GM23338 (cell line): ENCODE measurements around the gene VRK3. TPM values are rescaled to one million over a fixed set of nuclear protein-coding genes. Genes with fewer than 3 reads are reported as not detected.

Experiments
- ATAC-seq: fragments of 200-7000 bp; cut with Tn5 transposase; 3 replicates; pipeline ENCODE4 v1.9.1; 2020
- DNase-seq: peaks from one replicate; pipeline ENCODE4 v3.0.0-alpha.2; 2015; ENCODE audit warnings: low spot score
- H2AFZ ChIP-seq: fragments of 200-600 bp; sonication (generic); 2 replicates; pipeline ENCODE4 v1.8.0; 2016; ENCODE audit warnings: antibody characterized with exemption, mild to moderate bottlenecking, moderate library complexity
- H3F3A ChIP-seq: fragments of 200-600 bp; sonication (generic); replicated peaks from 2 replicates; pipeline ENCODE4 v1.8.0; 2017; ENCODE audit warnings: antibody characterized with exemption, mixed run types, low read depth
- H3K27ac ChIP-seq: fragments of 200-600 bp; sonication (generic); 2 replicates; pipeline ENCODE4 v1.6.1; 2016; ENCODE audit warnings: low read depth
- H3K27me3 ChIP-seq: fragments of 200-600 bp; sonication (generic); 2 replicates; pipeline ENCODE4 v1.8.0; 2016; ENCODE audit warnings: mild to moderate bottlenecking, mixed run types, moderate library complexity; ENCODE audit not compliant: insufficient read depth
- H3K36me3 ChIP-seq: fragments of 200-600 bp; sonication (generic); 2 replicates; pipeline ENCODE4 v1.8.0; 2016; ENCODE audit warnings: mild to moderate bottlenecking; ENCODE audit not compliant: insufficient read depth
- H3K4me1 ChIP-seq: fragments of 200-600 bp; sonication (generic); 2 replicates; pipeline ENCODE4 v1.8.0; 2016; ENCODE audit warnings: mild to moderate bottlenecking, moderate library complexity; ENCODE audit not compliant: insufficient read depth
- H3K4me2 ChIP-seq: fragments of 200-600 bp; sonication (generic); 2 replicates; pipeline ENCODE4 v1.7.1; 2017; ENCODE audit warnings: mixed run types
- H3K4me3 ChIP-seq: fragments of 200-600 bp; sonication (generic); 2 replicates; pipeline ENCODE4 v1.6.1; 2016; ENCODE audit warnings: mixed run types
- H3K79me2 ChIP-seq: fragments of 200-600 bp; sonication (generic); replicated peaks from 2 replicates; pipeline ENCODE4 v1.8.0; 2017; ENCODE audit warnings: mild to moderate bottlenecking; ENCODE audit not compliant: insufficient read depth
- H3K9me2 ChIP-seq: fragments of 200-600 bp; sonication (generic); 2 replicates; pipeline ENCODE4 v1.8.0; 2017; ENCODE audit not compliant: insufficient read depth
- H4K20me1 ChIP-seq: fragments of 200-600 bp; sonication (generic); replicated peaks from 2 replicates; pipeline ENCODE4 v1.8.0; 2017; ENCODE audit warnings: mild to moderate bottlenecking; ENCODE audit not compliant: insufficient read depth
- H3K27ac Mint-ChIP-seq: 2 replicates; pipeline ENCODE4 v1.8.0; 2020; ENCODE audit warnings: inconsistent platforms, mild to moderate bottlenecking, moderate library complexity, mixed read lengths
- H3K27me3 Mint-ChIP-seq: 3 replicates; pipeline ENCODE4 v1.8.0; 2022; ENCODE audit warnings: low read depth, mild to moderate bottlenecking, moderate library complexity, mixed read lengths, inconsistent platforms; ENCODE audit not compliant: insufficient read depth, poor library complexity
- H3K36me3 Mint-ChIP-seq: 3 replicates; pipeline ENCODE4 v1.8.0; 2021; ENCODE audit warnings: low read depth, mild to moderate bottlenecking, inconsistent platforms, moderate library complexity, mixed read lengths
- H3K4me1 Mint-ChIP-seq: 3 replicates; pipeline ENCODE4 v1.8.0; 2020; ENCODE audit warnings: mild to moderate bottlenecking, inconsistent platforms, mixed read lengths
- H3K4me3 Mint-ChIP-seq: 3 replicates; pipeline ENCODE4 v1.8.0; 2021; ENCODE audit warnings: moderate library complexity, mild to moderate bottlenecking, inconsistent platforms, mixed read lengths
- H3K9me3 Mint-ChIP-seq: 3 replicates; pipeline ENCODE4 v1.8.0; 2020; ENCODE audit warnings: moderate library complexity, mild to moderate bottlenecking, inconsistent platforms, mixed read lengths
- CREB1 ChIP-seq: fragments of 250-450 bp; sonication (Bioruptor Pico); IDR thresholded peaks from 2 replicates; pipeline ENCODE4 v1.5.0; 2020; ENCODE audit warnings: low read depth, mild to moderate bottlenecking, moderate library complexity
- CTCF ChIP-seq, 2 experiments: fragments of 200-600 bp in 1 of 2; sonication (generic) in 1 of 2; conservative IDR thresholded peaks; 2 replicates each; pipeline versions ENCODE4 v1.5.1 to v1.6.1; 2016 to 2017; ENCODE audit warnings: antibody characterized with exemption in 2 of 2, low read depth in 2 of 2, mild to moderate bottlenecking in 2 of 2, moderate library complexity in 1 of 2
- ETS1 ChIP-seq: IDR thresholded peaks from 2 replicates; pipeline ENCODE4 v1.6.1; 2016; ENCODE audit warnings: antibody characterized with exemption
- EZH2phosphoT487 ChIP-seq: fragments of 200-600 bp; sonication (generic); IDR thresholded peaks from one replicate; pipeline ENCODE4 v1.8.1; 2018; ENCODE audit warnings: antibody characterized with exemption; ENCODE audit not compliant: unreplicated experiment
- JUNB ChIP-seq: IDR thresholded peaks from one replicate; pipeline ENCODE4 v1.6.1; 2016; ENCODE audit warnings: antibody characterized with exemption; ENCODE audit not compliant: unreplicated experiment
- NANOG ChIP-seq: IDR thresholded peaks from 2 replicates; pipeline ENCODE4 v1.6.1; 2016; ENCODE audit warnings: antibody characterized with exemption, borderline replicate concordance
- POLR2AphosphoS5 ChIP-seq: IDR thresholded peaks from 2 replicates; pipeline ENCODE4 v1.6.1; 2016; ENCODE audit warnings: antibody characterized with exemption, low read depth
- STAT1 ChIP-seq: IDR thresholded peaks from one replicate; pipeline ENCODE4 v1.6.1; 2016; ENCODE audit warnings: antibody characterized with exemption; ENCODE audit not compliant: unreplicated experiment
- ZNF114 ChIP-seq: fragments of 250-450 bp; sonication (Bioruptor Pico); IDR thresholded peaks from 2 replicates; pipeline ENCODE4 v1.5.0; 2020; ENCODE audit warnings: mild to moderate bottlenecking, moderate library complexity
- polyA plus RNA-seq: library from polyadenylated mRNA; unstranded; fragments of >200 nt; fragmentation: Nextera tagmentation; extraction: Ambion mirVana; gene quantifications from 2 replicates; pipeline ENCODE4 v1.2.1, GENCODE V29; 2016
- total RNA-seq: library from RNA; depleted of rRNA; stranded (reverse); fragments of >200 nt; shearing (Covaris generic); gene quantifications from 2 replicates; pipeline ENCODE4 v1.2.3, GENCODE V29; 2014
- TF ChIP-seq, protein P1 (sequence below): IDR thresholded peaks from one replicate; pipeline ENCODE4 v1.6.1; 2018; ENCODE audit warnings: antibody characterized with exemption; ENCODE audit not compliant: unreplicated experiment

The VRK3 gene
- total and polyA plus RNA-seq, 2 experiments from 2014 or later: 17.4 to 29.1 TPM

DNA sequence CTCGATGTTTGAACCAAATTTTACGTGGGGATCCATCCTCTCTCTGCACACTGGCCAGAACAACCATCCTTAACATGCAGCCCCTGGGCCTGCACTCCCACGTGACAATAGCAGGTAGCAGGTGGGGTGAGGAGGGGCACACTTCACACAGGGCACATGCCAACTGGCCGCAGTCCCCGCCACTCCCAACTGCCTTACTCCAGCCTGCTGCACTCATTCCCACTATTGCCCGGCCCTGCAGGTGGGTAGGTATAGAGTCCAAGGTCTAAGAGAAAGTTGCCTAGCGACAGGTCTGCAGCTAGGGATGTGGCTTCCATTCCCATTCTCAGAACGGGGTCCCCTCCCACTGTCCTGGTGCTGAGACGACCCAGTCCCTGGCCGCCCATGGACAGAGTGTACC is 18.0 kb downstream of the VRK3 start:
- DNase-seq: no peak

DNA sequence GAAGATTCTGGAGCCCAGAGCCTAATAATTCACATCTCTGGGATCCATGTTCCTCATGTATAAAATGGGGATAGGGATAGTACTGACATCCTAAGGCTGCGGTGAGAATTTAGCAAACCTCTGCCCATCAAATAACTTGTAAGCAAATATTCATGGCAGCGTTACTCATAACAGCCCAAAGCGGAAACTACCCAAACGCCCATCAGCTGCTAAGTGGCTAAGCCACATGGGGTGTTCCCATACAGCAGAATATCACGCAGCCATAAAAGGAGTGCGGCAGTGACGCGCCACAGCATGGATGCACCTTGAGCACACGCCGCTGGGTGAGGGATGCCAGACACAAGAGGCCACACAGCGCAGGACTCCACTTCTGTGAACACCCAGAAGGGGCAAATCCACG is 19.7 kb downstream of the VRK3 start:
- no peak overlapping the region for H3K4me2 ChIP-seq
- H3K27ac ChIP-seq: no peak overlapping the region
- no peak overlapping the region for H2AFZ ChIP-seq
- peaks cover 5% of the 10 kb centered on the region; the same call in 2 of the 3 replicates for H3K36me3 Mint-ChIP-seq
- no peaks in the 10 kb centered on the region for H3K4me1 Mint-ChIP-seq
- no peaks in the 10 kb centered on the region for H3F3A ChIP-seq
- peaks cover 2% of the 10 kb centered on the region; the same call in 2 of the 3 replicates for H3K9me3 Mint-ChIP-seq
- H3K27me3 ChIP-seq: no peaks in the 10 kb centered on the region
- H3K4me1 ChIP-seq: no peaks in the 10 kb centered on the region
- H3K4me3 ChIP-seq: no peak overlapping the region
- H3K36me3 ChIP-seq: no peaks in the 10 kb centered on the region
- peaks cover 8% of the 10 kb centered on the region; the same call in 1 of the 2 replicates for H4K20me1 ChIP-seq
- H3K79me2 ChIP-seq: no peaks in the 10 kb centered on the region
- H3K4me3 Mint-ChIP-seq: no peak overlapping the region
- no peaks in the 10 kb centered on the region for H3K9me2 ChIP-seq
- H3K27me3 Mint-ChIP-seq: peaks cover 3% of the 10 kb centered on the region
- no peak for TF ChIP-seq NANOG
- no peak for ATAC-seq
- no peak overlapping the region for H3K27ac Mint-ChIP-seq
- DNase-seq: no peak

More for the DNA sequence above, 18.0 kb downstream of the VRK3 start:
- no peak for ATAC-seq
- H3K9me2 ChIP-seq: no peaks in the 10 kb centered on the region
- TF ChIP-seq CTCF (conservative IDR thresholded peaks at IDR 0.05; ENCODE audit: low read depth in 2 of 2) (no peak), EZH2phosphoT487 (no peak), POLR2AphosphoS5 (no peak), ZNF114 (CRISPR knock-in tag) (no peak)
- no peak overlapping the region for H2AFZ ChIP-seq
- H3K79me2 ChIP-seq: no peaks in the 10 kb centered on the region
- H3K4me3 ChIP-seq: no peak overlapping the region
- H4K20me1 ChIP-seq: peaks cover 8% of the 10 kb centered on the region; the same call in 1 of the 2 replicates
- peaks cover 6% of the 10 kb centered on the region for H3K27me3 Mint-ChIP-seq
- H3K4me1 ChIP-seq: no peaks in the 10 kb centered on the region
- H3K4me2 ChIP-seq: no peak overlapping the region
- H3F3A ChIP-seq: no peaks in the 10 kb centered on the region
- peaks cover 2% of the 10 kb centered on the region; the same call in 2 of the 3 replicates for H3K9me3 Mint-ChIP-seq
- no peaks in the 10 kb centered on the region for H3K27me3 ChIP-seq
- no peaks in the 10 kb centered on the region for H3K4me1 Mint-ChIP-seq
- peaks cover 5% of the 10 kb centered on the region; the same call in 2 of the 3 replicates for H3K36me3 Mint-ChIP-seq
- H3K36me3 ChIP-seq: no peaks in the 10 kb centered on the region
- H3K27ac Mint-ChIP-seq: no peak overlapping the region
- H3K27ac ChIP-seq: no peak overlapping the region
- H3K4me3 Mint-ChIP-seq: no peak overlapping the region

DNA sequence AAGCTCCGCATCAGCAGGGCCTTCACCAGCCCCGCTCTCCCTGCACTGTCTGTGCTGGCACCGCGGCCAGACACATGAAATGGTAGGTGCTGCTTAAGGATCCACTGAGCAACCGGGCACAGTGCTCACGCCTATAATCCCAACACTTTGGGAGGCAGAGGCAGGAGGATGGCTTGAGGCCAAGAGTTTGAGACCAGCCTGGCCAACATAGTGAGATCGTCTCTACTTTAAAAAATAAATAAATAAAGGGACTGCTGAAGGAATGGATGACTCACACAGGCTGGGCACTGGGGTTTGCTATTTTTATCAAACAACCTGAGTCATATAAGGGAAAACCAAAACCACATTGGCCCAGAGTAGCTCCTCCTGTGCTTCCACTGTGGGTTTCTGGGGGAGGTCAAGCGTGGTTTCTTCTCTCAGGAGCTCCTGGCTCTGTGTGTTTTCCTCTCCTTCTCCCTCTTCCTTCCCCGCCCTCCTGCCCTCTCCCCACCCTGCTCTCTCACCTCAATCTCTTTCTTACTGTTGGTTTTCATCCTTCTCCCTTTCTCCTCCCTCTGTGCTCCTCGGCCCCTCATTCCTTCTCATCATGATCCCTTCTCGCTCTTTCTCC is 21.3 kb downstream of the VRK3 start:
- no peak overlapping the region for H3K27ac Mint-ChIP-seq
- peaks cover 5% of the 10 kb centered on the region; the same call in 2 of the 3 replicates for H3K36me3 Mint-ChIP-seq
- Histone ChIP-seq H3K79me2 (no peaks in the 10 kb centered on the region), H3K4me3 (no peak overlapping the region), H3K9me2 (no peaks in the 10 kb centered on the region), H3F3A (no peaks in the 10 kb centered on the region), H3K4me2 (no peak overlapping the region), H3K36me3 (no peaks in the 10 kb centered on the region), H3K27ac (no peak overlapping the region), H2AFZ (no peak overlapping the region), H3K27me3 (no peaks in the 10 kb centered on the region), H4K20me1 (peaks cover 8% of the 10 kb centered on the region; the same call in 1 of the 2 replicates), H3K4me1 (no peaks in the 10 kb centered on the region)
- peaks cover 2% of the 10 kb centered on the region; the same call in 2 of the 3 replicates for H3K9me3 Mint-ChIP-seq
- no peak for ATAC-seq
- H3K4me1 Mint-ChIP-seq: no peaks in the 10 kb centered on the region
- H3K27me3 Mint-ChIP-seq: peaks cover 3% of the 10 kb centered on the region
- H3K4me3 Mint-ChIP-seq: no peak overlapping the region
- DNase-seq: no peak
- TF ChIP-seq EZH2phosphoT487 (no peak), ETS1 (no peak), CTCF (conservative IDR thresholded peaks at IDR 0.05; ENCODE audit: low read depth in 2 of 2) (no peak), CREB1 (CRISPR knock-in tag) (no peak), STAT1 (no peak), ZNF114 (CRISPR knock-in tag) (no peak), JUNB (no peak)
- TF ChIP-seq, protein P1, sequence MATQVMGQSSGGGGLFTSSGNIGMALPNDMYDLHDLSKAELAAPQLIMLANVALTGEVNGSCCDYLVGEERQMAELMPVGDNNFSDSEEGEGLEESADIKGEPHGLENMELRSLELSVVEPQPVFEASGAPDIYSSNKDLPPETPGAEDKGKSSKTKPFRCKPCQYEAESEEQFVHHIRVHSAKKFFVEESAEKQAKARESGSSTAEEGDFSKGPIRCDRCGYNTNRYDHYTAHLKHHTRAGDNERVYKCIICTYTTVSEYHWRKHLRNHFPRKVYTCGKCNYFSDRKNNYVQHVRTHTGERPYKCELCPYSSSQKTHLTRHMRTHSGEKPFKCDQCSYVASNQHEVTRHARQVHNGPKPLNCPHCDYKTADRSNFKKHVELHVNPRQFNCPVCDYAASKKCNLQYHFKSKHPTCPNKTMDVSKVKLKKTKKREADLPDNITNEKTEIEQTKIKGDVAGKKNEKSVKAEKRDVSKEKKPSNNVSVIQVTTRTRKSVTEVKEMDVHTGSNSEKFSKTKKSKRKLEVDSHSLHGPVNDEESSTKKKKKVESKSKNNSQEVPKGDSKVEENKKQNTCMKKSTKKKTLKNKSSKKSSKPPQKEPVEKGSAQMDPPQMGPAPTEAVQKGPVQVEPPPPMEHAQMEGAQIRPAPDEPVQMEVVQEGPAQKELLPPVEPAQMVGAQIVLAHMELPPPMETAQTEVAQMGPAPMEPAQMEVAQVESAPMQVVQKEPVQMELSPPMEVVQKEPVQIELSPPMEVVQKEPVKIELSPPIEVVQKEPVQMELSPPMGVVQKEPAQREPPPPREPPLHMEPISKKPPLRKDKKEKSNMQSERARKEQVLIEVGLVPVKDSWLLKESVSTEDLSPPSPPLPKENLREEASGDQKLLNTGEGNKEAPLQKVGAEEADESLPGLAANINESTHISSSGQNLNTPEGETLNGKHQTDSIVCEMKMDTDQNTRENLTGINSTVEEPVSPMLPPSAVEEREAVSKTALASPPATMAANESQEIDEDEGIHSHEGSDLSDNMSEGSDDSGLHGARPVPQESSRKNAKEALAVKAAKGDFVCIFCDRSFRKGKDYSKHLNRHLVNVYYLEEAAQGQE: no peak
